Caco-2 (cell line): ENCODE data around the gene MAP4K4. TPM values are rescaled to one million over a fixed set of nuclear protein-coding genes. Genes with fewer than 3 reads are reported as not detected.
"Not testable (repeated sequence)": the region's sequence is repeated elsewhere in the genome, so short reads cannot be mapped to it uniquely, and the experiment has no call there.

Experiments
- BruUV-seq: library from RNA; stranded (reverse); fragments of 400-500 nt; replicated peaks from 2 replicates; lab custom pipeline; 2021; lab: Mats Ljungman, UMichigan
- CTCF ChIA-PET: fragments of 300-600 bp; sonication (Branson Sonifier 250); formaldehyde crosslinking; loops from one replicate; lab custom pipeline; 2022; ENCODE audit warnings: antibody characterized with exemption; lab: Charles Lee
- POLR2A ChIA-PET: fragments of 300-600 bp; sonication (Branson Sonifier 250); formaldehyde crosslinking; loops from one replicate; lab custom pipeline; 2022; ENCODE audit warnings: antibody characterized with exemption; lab: Charles Lee
- DNase-seq, 2 experiments: peaks; one replicate each; pipeline versions ENCODE4 v3.0.0 to v3.0.0-alpha.2; 2020 to 2022
- H3K27me3 ChIP-seq: replicated peaks from 2 replicates; pipeline ENCODE4 v1.6.0; 2011; ENCODE audit warnings: low read length; ENCODE audit not compliant: control insufficient read depth, insufficient read depth
- H3K36me3 ChIP-seq: 2 replicates; pipeline ENCODE4 v1.5.1; 2011; ENCODE audit warnings: low read length; ENCODE audit not compliant: control insufficient read depth, insufficient read depth
- H3K4me1 ChIP-seq: fragments of 250-450 bp; sonication (Bioruptor Pico); 2 replicates; pipeline ENCODE4 v1.5.1; 2020; ENCODE audit warnings: mild to moderate bottlenecking
- H3K4me3 ChIP-seq: 2 replicates; pipeline ENCODE4 v1.5.1; 2011; ENCODE audit warnings: low read depth, mild to moderate bottlenecking, control low read depth, low read length
- H3K9me3 ChIP-seq: fragments of 250-450 bp; sonication (Bioruptor Pico); 2 replicates; pipeline ENCODE4 v1.5.1; 2020; ENCODE audit warnings: mild to moderate bottlenecking, moderate library complexity
- H3K27ac Mint-ChIP-seq: one replicate; pipeline ENCODE4 v1.8.0; 2022; ENCODE audit warnings: mixed read lengths; ENCODE audit not compliant: unreplicated experiment
- H3K27me3 Mint-ChIP-seq: one replicate; pipeline ENCODE4 v1.8.0; 2022; ENCODE audit warnings: mixed read lengths; ENCODE audit not compliant: insufficient read depth, unreplicated experiment
- H3K36me3 Mint-ChIP-seq: one replicate; pipeline ENCODE4 v1.8.0; 2022; ENCODE audit warnings: mild to moderate bottlenecking, mixed read lengths; ENCODE audit not compliant: insufficient read depth, unreplicated experiment
- H3K4me1 Mint-ChIP-seq: one replicate; pipeline ENCODE4 v1.8.0; 2022; ENCODE audit warnings: low read depth, mixed read lengths; ENCODE audit not compliant: unreplicated experiment
- H3K4me3 Mint-ChIP-seq: one replicate; pipeline ENCODE4 v1.8.0; 2022; ENCODE audit warnings: mild to moderate bottlenecking, moderate library complexity, mixed read lengths; ENCODE audit not compliant: unreplicated experiment
- H3K9me3 Mint-ChIP-seq: one replicate; pipeline ENCODE4 v1.8.0; 2022; ENCODE audit warnings: mixed read lengths; ENCODE audit not compliant: unreplicated experiment
- CTCF ChIP-seq, 2 experiments: fragments of 200-600 bp in 1 of 2; IDR thresholded peaks; 1 replicate in 1 of 2; 2 replicates in 1 of 2; pipeline versions ENCODE4 v1.5.1 to v1.8.0; 2011 to 2022; ENCODE audit warnings: antibody characterized with exemption in 1 of 2, control low read depth in 1 of 2, inconsistent platforms in 1 of 2, low read depth in 1 of 2, low read length in 1 of 2, mild to moderate bottlenecking in 1 of 2, moderate library complexity in 1 of 2; ENCODE audit not compliant: insufficient read depth in 1 of 2, severe bottlenecking in 1 of 2, unreplicated experiment in 1 of 2
- intact Hi-C: fragments of 100-400 bp; cut with micrococcal nuclease; formaldehyde crosslinking; loops from one replicate; pipeline ENCODE4 v1.10.0; 2022; ENCODE audit not compliant: unreplicated experiment
- total RNA-seq: library from RNA; stranded (reverse); gene quantifications from 2 replicates; pipeline ENCODE4 v1.2.3, GENCODE V29; 2022

MAP4K4 gene
- total RNA-seq, 1 experiment from 2014 or later, result 257 TPM

GRCh38 chr2:101921319-101921952, 223.9 kb downstream of the MAP4K4 start:
- no peaks in the 10 kb centered on the region for H3K27me3 Mint-ChIP-seq
- no peak for TF ChIP-seq CTCF (IDR thresholded peaks at IDR 0.05; ENCODE audit: insufficient read depth in 1 of 2, low read depth in 1 of 2, low read length in 1 of 2, severe bottlenecking in 1 of 2, unreplicated experiment in 1 of 2)
- H3K36me3 Mint-ChIP-seq, result no peaks in the 10 kb centered on the region
- no peak for DNase-seq
- H3K4me3 ChIP-seq, result no peak overlapping the region
- BruUV-seq, result no TSS peak
- intact Hi-C loops, result no loop called here
- H3K4me1 ChIP-seq, result no peaks in the 10 kb centered on the region
- peaks cover 7% of the 10 kb centered on the region for H3K9me3 ChIP-seq
- H3K36me3 ChIP-seq, result no peaks in the 10 kb centered on the region
- H3K9me3 Mint-ChIP-seq, result peaks cover 26% of the 10 kb centered on the region
- no peak overlapping the region for H3K27ac Mint-ChIP-seq
- H3K4me3 Mint-ChIP-seq, result no peak overlapping the region
- H3K27me3 ChIP-seq, result no peaks in the 10 kb centered on the region
- ChIA-PET CTCF (no interaction called here), POLR2A (no interaction called here)
- H3K4me1 Mint-ChIP-seq, result no peaks in the 10 kb centered on the region

DNA sequence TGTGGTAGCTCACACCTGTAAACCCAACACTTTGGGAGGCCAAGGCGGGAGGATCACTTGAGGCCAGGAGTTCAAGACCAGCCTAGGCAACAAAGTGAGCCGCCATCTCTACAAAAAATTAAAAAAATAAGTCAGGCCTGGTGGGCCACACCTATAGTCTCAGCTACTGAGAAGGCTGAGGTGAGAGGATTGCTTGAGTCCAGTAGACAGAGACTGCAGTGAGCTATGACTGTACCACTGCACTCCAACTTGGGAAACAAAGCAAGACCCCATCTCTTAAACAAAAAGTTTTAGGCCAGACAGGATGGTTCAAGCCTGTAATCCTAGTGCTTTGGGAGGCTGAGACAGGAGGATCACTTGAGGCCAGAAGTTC, 224.4 kb downstream of the MAP4K4 start:
- H3K4me1 Mint-ChIP-seq, result no peaks in the 10 kb centered on the region

DNA sequence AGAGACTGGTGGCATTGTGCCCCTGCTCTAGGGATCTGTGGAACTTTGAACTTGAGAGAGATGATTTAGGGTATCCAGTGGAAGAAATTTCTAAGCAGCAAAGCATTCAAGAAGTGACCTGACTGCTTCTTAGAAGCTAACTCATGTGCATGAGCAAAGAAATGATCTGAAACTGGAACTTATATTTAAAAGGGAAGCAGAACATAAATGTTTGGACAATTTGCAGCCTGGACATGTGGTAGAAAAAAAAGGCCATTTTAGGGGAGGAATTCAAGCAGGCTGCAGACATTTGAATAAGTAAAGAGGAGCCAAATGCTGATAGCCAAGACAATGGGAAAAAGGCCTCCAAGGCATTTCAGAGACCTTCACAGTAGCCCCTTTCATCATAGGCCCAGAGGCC, 226.8 kb downstream of the MAP4K4 start:
- H3K4me3 ChIP-seq, DNase-seq, H3K36me3 Mint-ChIP-seq, H3K4me1 ChIP-seq, H3K4me1 Mint-ChIP-seq, H3K27me3 Mint-ChIP-seq, H3K27ac Mint-ChIP-seq, BruUV-seq, H3K27me3 ChIP-seq, intact Hi-C loops, CTCF ChIA-PET, H3K4me3 Mint-ChIP-seq, H3K36me3 ChIP-seq, POLR2A ChIA-PET: not testable (repeated sequence)
- peaks cover 36% of the 10 kb centered on the region for H3K9me3 Mint-ChIP-seq
- peaks cover 22% of the 10 kb centered on the region for H3K9me3 ChIP-seq

More for the DNA sequence above, 224.4 kb downstream of the MAP4K4 start:
- no peaks in the 10 kb centered on the region for H3K36me3 Mint-ChIP-seq
- intact Hi-C loops, result no loop called here
- H3K27me3 Mint-ChIP-seq, result no peaks in the 10 kb centered on the region
- H3K27me3 ChIP-seq, result no peaks in the 10 kb centered on the region
- H3K36me3 ChIP-seq, result no peaks in the 10 kb centered on the region
- peaks cover 10% of the 10 kb centered on the region for H3K9me3 ChIP-seq
- H3K4me3 Mint-ChIP-seq, result no peak overlapping the region
- DNase-seq, result no peak
- ChIA-PET POLR2A (no interaction called here), CTCF (no interaction called here)
- H3K4me1 ChIP-seq, result no peaks in the 10 kb centered on the region
- TF ChIP-seq CTCF (IDR thresholded peaks at IDR 0.05; ENCODE audit: insufficient read depth in 1 of 2, low read depth in 1 of 2, low read length in 1 of 2, severe bottlenecking in 1 of 2, unreplicated experiment in 1 of 2), result no peak
- no peak overlapping the region for H3K27ac Mint-ChIP-seq
- H3K9me3 Mint-ChIP-seq, result peaks cover 26% of the 10 kb centered on the region
- H3K4me3 ChIP-seq, result no peak overlapping the region
- BruUV-seq, result no TSS peak
